Measurements from ENCODE around the gene MROH9.

The MROH9 gene

GRCh38 chr1:171032822-171033702 lies 97.7 kb downstream of the MROH9 start:
- Histone ChIP-seq H3K9me3 (ENCODE audit: control insufficient read depth, insufficient read depth, low read depth, low read length) (no peaks in the 10 kb centered on the region), H3K4me1 (ENCODE audit: control insufficient read depth, insufficient read depth, low read length) (peaks cover 10% of the 10 kb centered on the region), H3K4me3 (ENCODE audit: low read depth, low read length) (no peak overlapping the region), H3K27me3 (ENCODE audit: control insufficient read depth, insufficient read depth, low read length) (no peaks in the 10 kb centered on the region), H3K27ac (ENCODE audit: low read depth, low read length) (no peak overlapping the region), H3K9ac (ENCODE audit: low read length) (no peak overlapping the region), H3K36me3 (ENCODE audit: control insufficient read depth, insufficient read depth, low read length) (no peaks in the 10 kb centered on the region)

- H3K27ac ChIP-seq (ENCODE audit: low read depth, low read length), result no peak overlapping the region
- no peaks in the 10 kb centered on the region for H3K27me3 ChIP-seq (ENCODE audit: control insufficient read depth, insufficient read depth, low read length)
- H3K9me3 ChIP-seq (ENCODE audit: control insufficient read depth, insufficient read depth, low read depth, low read length), result no peaks in the 10 kb centered on the region
- no peak overlapping the region for H3K4me3 ChIP-seq (ENCODE audit: low read depth, low read length)
- H3K4me1 ChIP-seq (ENCODE audit: control insufficient read depth, insufficient read depth, low read length), result peaks cover 9% of the 10 kb centered on the region
- no peaks in the 10 kb centered on the region for H3K36me3 ChIP-seq (ENCODE audit: control insufficient read depth, insufficient read depth, low read length)
- no peak overlapping the region for H3K9ac ChIP-seq (ENCODE audit: low read length)
These were observed 102.3 kb downstream of the MROH9 start for GRCh38 chr1:171037626-171038025.

DNA sequence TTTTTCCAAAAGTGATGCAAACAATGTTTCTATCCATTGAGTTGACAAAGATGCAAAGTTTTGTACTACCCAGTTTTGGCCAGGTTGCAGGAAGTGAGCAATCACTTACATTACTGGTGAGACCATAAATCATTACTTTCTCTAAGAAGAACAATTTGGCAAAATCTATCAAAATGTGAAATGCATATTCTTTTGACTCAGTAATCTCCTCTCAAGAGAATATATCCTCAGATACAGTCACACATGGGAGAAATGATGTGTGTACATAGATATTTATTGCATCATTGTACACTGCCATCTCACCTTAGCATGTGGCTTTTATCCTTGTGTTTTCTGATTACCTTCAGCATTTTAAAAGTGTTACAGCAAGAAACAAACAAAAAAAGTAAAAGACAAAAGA lies 103.0 kb downstream of the MROH9 start:
- H3K27me3 ChIP-seq (ENCODE audit: control insufficient read depth, insufficient read depth, low read length), result no peaks in the 10 kb centered on the region
- H3K4me3 ChIP-seq (ENCODE audit: low read depth, low read length), result no peak overlapping the region

DNA sequence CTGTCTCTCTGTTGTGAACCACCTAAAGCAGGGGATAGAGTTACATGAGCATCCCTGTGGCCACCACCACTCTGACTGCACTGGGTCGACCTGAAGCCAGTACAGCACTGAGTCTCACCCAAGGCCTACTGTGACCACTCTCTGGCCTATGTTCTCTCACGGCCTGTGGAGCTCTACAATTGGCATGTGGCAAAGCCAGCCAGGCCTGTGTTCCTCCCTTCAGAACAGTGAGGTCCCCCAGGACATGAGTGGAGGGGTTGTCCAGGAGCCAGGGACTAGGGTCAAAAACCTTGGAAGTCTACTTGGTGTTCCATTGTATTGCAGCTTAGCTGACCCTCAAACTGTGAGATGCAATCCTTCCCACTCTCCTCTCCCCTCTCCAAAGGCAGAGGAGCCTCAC lies 112.7 kb downstream of the MROH9 start:
- Histone ChIP-seq H3K4me1 (ENCODE audit: control insufficient read depth, insufficient read depth, low read length) (no peaks in the 10 kb centered on the region), H3K36me3 (ENCODE audit: control insufficient read depth, insufficient read depth, low read length) (no peaks in the 10 kb centered on the region), H3K27me3 (ENCODE audit: control insufficient read depth, insufficient read depth, low read length) (no peaks in the 10 kb centered on the region), H3K4me3 (ENCODE audit: low read depth, low read length) (no peak overlapping the region), H3K27ac (ENCODE audit: low read depth, low read length) (no peak overlapping the region), H3K9ac (ENCODE audit: low read length) (no peak overlapping the region), H3K9me3 (ENCODE audit: control insufficient read depth, insufficient read depth, low read depth, low read length) (no peaks in the 10 kb centered on the region)

More for the DNA sequence above, 103.0 kb downstream of the MROH9 start:
- Histone ChIP-seq H3K4me1 (ENCODE audit: control insufficient read depth, insufficient read depth, low read length) (peaks cover 3% of the 10 kb centered on the region), H3K9ac (ENCODE audit: low read length) (no peak overlapping the region), H3K27ac (ENCODE audit: low read depth, low read length) (no peak overlapping the region), H3K9me3 (ENCODE audit: control insufficient read depth, insufficient read depth, low read depth, low read length) (no peaks in the 10 kb centered on the region), H3K36me3 (ENCODE audit: control insufficient read depth, insufficient read depth, low read length) (no peaks in the 10 kb centered on the region)

GRCh38 chr1:171052977-171053376 lies 117.6 kb downstream of the MROH9 start:
- Histone ChIP-seq H3K9ac (ENCODE audit: low read length) (no peak overlapping the region), H3K4me1 (ENCODE audit: control insufficient read depth, insufficient read depth, low read length) (no peaks in the 10 kb centered on the region), H3K27ac (ENCODE audit: low read depth, low read length) (no peak overlapping the region), H3K9me3 (ENCODE audit: control insufficient read depth, insufficient read depth, low read depth, low read length) (no peaks in the 10 kb centered on the region), H3K36me3 (ENCODE audit: control insufficient read depth, insufficient read depth, low read length) (no peaks in the 10 kb centered on the region), H3K4me3 (ENCODE audit: low read depth, low read length) (no peak overlapping the region), H3K27me3 (ENCODE audit: control insufficient read depth, insufficient read depth, low read length) (no peaks in the 10 kb centered on the region)

DNA sequence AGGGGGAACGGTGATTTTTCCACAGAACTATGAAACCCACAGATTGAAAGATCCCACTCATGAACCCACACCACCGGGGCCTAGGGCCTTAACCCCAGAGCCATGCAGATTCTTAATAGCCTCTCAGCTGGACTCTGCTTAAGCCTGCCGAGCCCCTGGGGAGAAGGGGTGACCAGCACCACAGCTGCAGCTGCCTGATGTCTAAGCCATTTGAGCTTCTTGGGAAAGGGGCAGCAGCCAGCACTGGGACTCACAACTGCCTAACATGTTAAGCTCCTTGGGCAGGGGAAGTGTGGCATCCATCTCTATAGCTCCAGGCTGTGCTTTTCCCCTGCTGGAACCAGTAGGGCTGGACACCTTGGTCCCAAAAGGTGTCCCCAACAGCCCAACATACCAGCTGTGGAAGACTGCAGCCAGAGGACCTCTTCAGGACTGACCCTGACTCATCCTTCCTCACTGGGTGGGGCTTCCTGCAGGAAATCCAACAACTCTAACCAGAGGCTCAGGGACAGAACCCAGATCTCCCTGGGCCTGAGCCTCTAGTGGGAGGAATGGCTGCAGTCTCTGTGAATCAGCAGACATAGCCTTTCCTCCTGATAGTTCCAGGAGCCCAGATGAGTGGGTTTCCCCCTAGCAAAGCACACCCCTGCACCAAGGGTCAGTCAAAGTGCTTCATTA lies 120.8 kb downstream of the MROH9 start:
- H3K9me3 ChIP-seq (ENCODE audit: control insufficient read depth, insufficient read depth, low read depth, low read length), result no peaks in the 10 kb centered on the region
- no peaks in the 10 kb centered on the region for H3K27me3 ChIP-seq (ENCODE audit: control insufficient read depth, insufficient read depth, low read length)
- H3K4me3 ChIP-seq (ENCODE audit: low read depth, low read length), result no peak overlapping the region

DNA sequence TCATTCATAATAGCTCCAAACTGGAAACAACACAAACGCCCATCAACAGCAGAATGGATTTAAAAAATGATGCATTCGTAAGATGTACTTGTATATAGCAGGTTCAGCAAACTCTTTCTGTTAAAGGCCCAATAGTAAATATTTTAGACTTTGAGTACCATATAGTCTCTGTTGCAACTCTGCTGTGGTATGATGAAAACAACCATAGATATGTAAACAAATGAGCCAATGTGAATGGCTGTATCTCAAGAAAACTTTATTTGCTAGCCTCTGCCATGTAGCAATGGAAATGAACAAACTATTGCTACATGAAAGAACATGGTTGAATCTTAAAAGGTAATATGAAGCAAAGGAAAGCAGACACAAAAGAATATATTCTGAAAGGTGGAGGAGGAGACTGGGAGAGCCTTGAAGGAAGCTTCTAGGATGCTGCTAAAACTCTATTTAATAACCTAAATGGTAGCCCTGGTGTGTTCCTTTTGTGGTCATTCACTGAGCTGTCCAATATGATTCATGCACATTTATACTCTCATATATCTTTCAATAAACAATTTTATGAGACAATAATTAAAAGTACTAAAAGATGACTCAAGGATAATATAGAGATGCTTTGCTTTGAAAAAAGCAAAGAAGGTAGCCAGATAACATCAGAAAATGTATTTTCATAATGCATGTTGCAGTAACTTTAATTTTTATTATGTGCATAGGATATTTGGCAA lies 126.2 kb downstream of the MROH9 start:
- H3K27me3 ChIP-seq (ENCODE audit: control insufficient read depth, insufficient read depth, low read length), result no peaks in the 10 kb centered on the region
- no peak overlapping the region for H3K9ac ChIP-seq (ENCODE audit: low read length)
- H3K36me3 ChIP-seq (ENCODE audit: control insufficient read depth, insufficient read depth, low read length), result no peaks in the 10 kb centered on the region

More for the DNA sequence above, 120.8 kb downstream of the MROH9 start:
- Histone ChIP-seq H3K36me3 (ENCODE audit: control insufficient read depth, insufficient read depth, low read length) (no peaks in the 10 kb centered on the region), H3K4me1 (ENCODE audit: control insufficient read depth, insufficient read depth, low read length) (no peaks in the 10 kb centered on the region), H3K27ac (ENCODE audit: low read depth, low read length) (no peak overlapping the region), H3K9ac (ENCODE audit: low read length) (no peak overlapping the region)

DNA sequence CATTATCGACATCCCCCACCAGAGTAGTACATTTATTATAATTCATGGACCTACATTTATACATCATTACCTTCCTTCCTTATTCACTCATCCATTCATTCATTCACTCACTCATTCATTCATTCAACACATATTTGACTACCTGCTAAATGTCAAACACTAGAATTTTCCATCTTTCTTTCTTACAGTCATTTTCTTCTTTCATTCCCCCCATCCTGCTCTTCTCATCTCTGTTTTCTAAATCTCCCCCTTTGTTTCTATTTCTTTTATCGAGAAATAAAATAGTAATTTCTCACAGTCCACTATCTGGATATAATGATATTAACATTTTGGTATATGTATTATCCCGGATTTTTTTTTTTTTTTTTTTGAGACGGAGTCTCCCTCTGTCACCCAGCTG lies 127.6 kb downstream of the MROH9 start:
- no peak overlapping the region for H3K9ac ChIP-seq (ENCODE audit: low read length)
- no peak overlapping the region for H3K4me3 ChIP-seq (ENCODE audit: low read depth, low read length)
- H3K27me3 ChIP-seq (ENCODE audit: control insufficient read depth, insufficient read depth, low read length), result no peaks in the 10 kb centered on the region
- no peaks in the 10 kb centered on the region for H3K9me3 ChIP-seq (ENCODE audit: control insufficient read depth, insufficient read depth, low read depth, low read length)
- H3K27ac ChIP-seq (ENCODE audit: low read depth, low read length), result no peak overlapping the region
- H3K4me1 ChIP-seq (ENCODE audit: control insufficient read depth, insufficient read depth, low read length), result no peaks in the 10 kb centered on the region
- H3K36me3 ChIP-seq (ENCODE audit: control insufficient read depth, insufficient read depth, low read length), result no peaks in the 10 kb centered on the region

More for the DNA sequence above, 126.2 kb downstream of the MROH9 start:
- Histone ChIP-seq H3K9me3 (ENCODE audit: control insufficient read depth, insufficient read depth, low read depth, low read length) (no peaks in the 10 kb centered on the region), H3K4me3 (ENCODE audit: low read depth, low read length) (no peak overlapping the region), H3K27ac (ENCODE audit: low read depth, low read length) (no peak overlapping the region), H3K4me1 (ENCODE audit: control insufficient read depth, insufficient read depth, low read length) (no peaks in the 10 kb centered on the region)

GRCh38 chr1:171075041-171075440 lies 139.7 kb downstream of the MROH9 start:
- Histone ChIP-seq H3K36me3 (ENCODE audit: control insufficient read depth, insufficient read depth, low read length) (no peaks in the 10 kb centered on the region), H3K27ac (ENCODE audit: low read depth, low read length) (no peak overlapping the region), H3K27me3 (ENCODE audit: control insufficient read depth, insufficient read depth, low read length) (no peaks in the 10 kb centered on the region)

GRCh38 chr1:171081314-171081753 lies 146.0 kb downstream of the MROH9 start:
- H3K4me3 ChIP-seq (ENCODE audit: low read depth, low read length), result no peak overlapping the region
- H3K27ac ChIP-seq (ENCODE audit: low read depth, low read length), result no peak overlapping the region
- H3K36me3 ChIP-seq (ENCODE audit: control insufficient read depth, insufficient read depth, low read length), result no peaks in the 10 kb centered on the region
- H3K27me3 ChIP-seq (ENCODE audit: control insufficient read depth, insufficient read depth, low read length), result no peaks in the 10 kb centered on the region
- no peaks in the 10 kb centered on the region for H3K4me1 ChIP-seq (ENCODE audit: control insufficient read depth, insufficient read depth, low read length)
- H3K9ac ChIP-seq (ENCODE audit: low read length), result no peak overlapping the region
- H3K9me3 ChIP-seq (ENCODE audit: control insufficient read depth, insufficient read depth, low read depth, low read length), result no peaks in the 10 kb centered on the region

More at GRCh38 chr1:171075041-171075440, 139.7 kb downstream of the MROH9 start:
- no peak overlapping the region for H3K4me3 ChIP-seq (ENCODE audit: low read depth, low read length)
- no peaks in the 10 kb centered on the region for H3K4me1 ChIP-seq (ENCODE audit: control insufficient read depth, insufficient read depth, low read length)
- no peak overlapping the region for H3K9ac ChIP-seq (ENCODE audit: low read length)
- H3K9me3 ChIP-seq (ENCODE audit: control insufficient read depth, insufficient read depth, low read depth, low read length), result no peaks in the 10 kb centered on the region

Data from HUES6 (cell line).